SK-N-SH treated with all-trans-retinoic acid at 6 μM for 48 hours (cell line): ENCODE results near the gene CBR1.

Source experiments
- RARB ChIP-seq: fragments of 250-450 bp; sonication (Bioruptor Pico); IDR thresholded peaks from 2 replicates; pipeline ENCODE4 v1.8.0; 2021; ENCODE audit warnings: mild to moderate bottlenecking, moderate library complexity
- SNAI2 ChIP-seq: fragments of 250-450 bp; sonication (Bioruptor Pico); IDR thresholded peaks from 2 replicates; pipeline ENCODE4 v1.5.0; 2020; ENCODE audit warnings: mild to moderate bottlenecking, moderate library complexity
- TCF4 ChIP-seq: fragments of 250-450 bp; sonication (Bioruptor Pico); IDR thresholded peaks from 2 replicates; pipeline ENCODE4 v1.8.0; 2021; ENCODE audit warnings: mild to moderate bottlenecking, moderate library complexity, borderline replicate concordance
- ZFP3 ChIP-seq: fragments of 250-450 bp; sonication (Bioruptor Pico); IDR thresholded peaks from 2 replicates; pipeline ENCODE4 v1.5.0; 2020; ENCODE audit warnings: mild to moderate bottlenecking, moderate library complexity
- TF ChIP-seq, protein P1 (sequence below): fragments of 250-450 bp; sonication (Bioruptor Pico); IDR thresholded peaks from 2 replicates; pipeline ENCODE4 v1.5.0; 2020; ENCODE audit warnings: mild to moderate bottlenecking, moderate library complexity

DNA sequence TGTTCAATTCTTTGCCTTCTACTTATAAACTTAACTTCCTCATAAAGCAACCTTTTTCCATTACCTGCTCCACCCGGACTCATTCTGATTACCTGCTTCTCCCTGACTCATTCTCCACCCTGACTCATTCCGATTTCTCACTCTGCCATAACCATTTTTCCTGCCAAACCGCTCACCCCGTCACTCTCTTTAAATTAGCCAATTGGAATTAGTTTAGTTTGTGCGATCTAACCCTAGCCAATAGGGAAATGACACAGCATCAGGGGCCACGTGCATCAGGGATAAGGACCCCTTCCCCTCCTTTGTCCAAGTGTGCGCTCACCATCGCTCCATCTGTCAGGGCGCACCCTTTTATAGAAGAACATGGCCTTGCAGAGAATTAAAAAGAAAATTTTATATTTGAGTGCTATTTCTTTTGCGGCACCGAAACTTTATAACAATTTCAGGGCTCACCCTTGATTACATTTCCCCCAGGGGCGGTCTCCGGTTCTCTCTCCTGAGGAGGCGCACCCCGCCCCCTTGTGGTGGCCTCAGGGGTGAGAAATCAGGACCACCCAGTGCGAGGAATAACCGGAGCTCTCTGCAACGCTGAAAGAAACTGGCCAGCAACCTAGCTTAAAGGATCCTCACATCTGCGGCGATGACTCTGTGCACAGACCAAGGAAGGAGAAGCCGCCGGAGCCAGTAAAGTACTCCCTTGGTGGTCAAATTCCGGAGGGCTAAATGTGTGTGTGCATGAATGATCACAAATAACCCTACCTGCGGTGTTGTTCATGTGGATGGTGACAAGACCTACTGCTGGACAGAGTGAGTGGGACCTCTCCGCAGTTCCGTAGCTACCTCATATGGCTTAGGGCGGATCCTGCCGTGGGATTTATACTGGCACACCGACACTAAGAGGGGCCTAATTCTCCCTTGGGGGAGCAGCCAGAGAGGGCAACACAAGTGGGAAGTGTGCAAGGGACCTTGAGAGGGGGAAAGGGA, 34.8 kb downstream of the CBR1 start:
- TF ChIP-seq ZFP3 (CRISPR knock-in tag) (no peak), RARB (CRISPR knock-in tag) (no peak), SNAI2 (no peak), TCF4 (no peak)
- TF ChIP-seq, protein P1, sequence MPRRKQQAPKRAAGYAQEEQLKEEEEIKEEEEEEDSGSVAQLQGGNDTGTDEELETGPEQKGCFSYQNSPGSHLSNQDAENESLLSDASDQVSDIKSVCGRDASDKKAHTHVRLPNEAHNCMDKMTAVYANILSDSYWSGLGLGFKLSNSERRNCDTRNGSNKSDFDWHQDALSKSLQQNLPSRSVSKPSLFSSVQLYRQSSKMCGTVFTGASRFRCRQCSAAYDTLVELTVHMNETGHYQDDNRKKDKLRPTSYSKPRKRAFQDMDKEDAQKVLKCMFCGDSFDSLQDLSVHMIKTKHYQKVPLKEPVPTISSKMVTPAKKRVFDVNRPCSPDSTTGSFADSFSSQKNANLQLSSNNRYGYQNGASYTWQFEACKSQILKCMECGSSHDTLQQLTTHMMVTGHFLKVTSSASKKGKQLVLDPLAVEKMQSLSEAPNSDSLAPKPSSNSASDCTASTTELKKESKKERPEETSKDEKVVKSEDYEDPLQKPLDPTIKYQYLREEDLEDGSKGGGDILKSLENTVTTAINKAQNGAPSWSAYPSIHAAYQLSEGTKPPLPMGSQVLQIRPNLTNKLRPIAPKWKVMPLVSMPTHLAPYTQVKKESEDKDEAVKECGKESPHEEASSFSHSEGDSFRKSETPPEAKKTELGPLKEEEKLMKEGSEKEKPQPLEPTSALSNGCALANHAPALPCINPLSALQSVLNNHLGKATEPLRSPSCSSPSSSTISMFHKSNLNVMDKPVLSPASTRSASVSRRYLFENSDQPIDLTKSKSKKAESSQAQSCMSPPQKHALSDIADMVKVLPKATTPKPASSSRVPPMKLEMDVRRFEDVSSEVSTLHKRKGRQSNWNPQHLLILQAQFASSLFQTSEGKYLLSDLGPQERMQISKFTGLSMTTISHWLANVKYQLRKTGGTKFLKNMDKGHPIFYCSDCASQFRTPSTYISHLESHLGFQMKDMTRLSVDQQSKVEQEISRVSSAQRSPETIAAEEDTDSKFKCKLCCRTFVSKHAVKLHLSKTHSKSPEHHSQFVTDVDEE: no peak
